ENCODE results near the gene POFUT1. TPM values are rescaled to one million over a fixed set of nuclear protein-coding genes. Genes with fewer than 3 reads are reported as not detected.

The POFUT1 gene
- total and polyA plus RNA-seq, 2 experiments from 2014 or later: 9.3 to 34.0 TPM

DNA sequence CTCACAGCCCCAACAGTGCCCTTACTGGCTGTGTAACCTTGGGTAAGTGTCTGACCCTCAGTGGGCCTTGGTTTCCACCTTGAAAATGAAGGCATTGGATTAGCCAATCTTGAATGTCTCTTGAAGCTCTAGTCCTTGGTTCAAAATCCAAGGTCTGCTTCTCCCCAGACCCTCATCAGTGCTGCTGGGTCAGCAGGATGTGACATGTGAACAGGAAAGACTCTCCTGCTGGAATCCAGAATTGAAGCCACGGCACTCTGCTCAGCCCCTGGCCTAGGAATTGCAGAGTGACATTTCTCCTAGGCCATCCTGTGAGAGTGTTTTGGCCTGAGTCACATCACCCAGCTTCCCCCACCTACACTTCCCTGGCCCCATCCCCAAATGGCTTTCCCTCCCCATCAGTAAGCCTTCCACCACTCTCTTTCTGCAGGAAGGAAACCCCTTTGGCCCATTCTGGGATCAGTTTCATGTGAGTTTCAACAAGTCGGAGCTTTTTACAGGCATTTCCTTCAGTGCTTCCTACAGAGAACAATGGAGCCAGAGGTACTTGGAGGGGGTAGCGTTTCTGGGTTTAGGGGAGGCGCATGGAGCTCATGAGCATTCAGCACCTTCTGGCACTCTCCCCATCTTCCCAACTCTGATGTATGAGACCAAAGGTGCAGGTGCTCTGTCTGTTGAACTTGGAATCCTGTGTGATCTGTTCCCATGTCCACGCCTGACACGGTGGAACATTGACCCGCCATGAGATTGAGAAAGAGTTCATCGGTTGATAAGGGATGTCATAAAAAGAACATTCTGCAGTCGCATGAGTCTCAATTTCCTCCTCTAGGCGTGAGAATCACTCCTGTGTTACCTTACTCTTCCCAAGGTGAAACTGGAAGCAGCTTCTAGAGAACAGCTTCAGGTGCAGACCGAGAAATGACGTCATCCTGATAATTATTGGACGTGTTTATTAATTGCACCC lies 8.8 kb downstream of the POFUT1 start:
- DNase-seq (ENCODE audit: low spot score) (no peak), ATAC-seq (no peak)
- Histone ChIP-seq H3K27ac (ENCODE audit: low read depth) (no peak overlapping the region), H3F3A (replicated peaks; ENCODE audit: low read depth) (peaks cover 19% of the 10 kb centered on the region; the same call in 1 of the 2 replicates), H3K4me3 (no peak overlapping the region), H3K27me3 (ENCODE audit: insufficient read depth) (no peaks in the 10 kb centered on the region), H4K20me1 (replicated peaks; ENCODE audit: insufficient read depth) (peaks cover 47% of the 10 kb centered on the region), H3K36me3 (ENCODE audit: insufficient read depth) (peaks cover 66% of the 10 kb centered on the region), H3K9me2 (ENCODE audit: insufficient read depth) (no peaks in the 10 kb centered on the region), H3K4me2 (no peak overlapping the region), H3K79me2 (replicated peaks; ENCODE audit: insufficient read depth) (peaks cover 10% of the 10 kb centered on the region), H3K4me1 (ENCODE audit: insufficient read depth) (no peaks in the 10 kb centered on the region), H2AFZ (no peak overlapping the region)
- no peaks in the 10 kb centered on the region for H3K27me3 Mint-ChIP-seq (ENCODE audit: insufficient read depth, low read depth, poor library complexity)
- H3K4me3 Mint-ChIP-seq: no peak overlapping the region
- H3K27ac Mint-ChIP-seq: no peak overlapping the region
- no peaks in the 10 kb centered on the region for H3K9me3 Mint-ChIP-seq
- TF ChIP-seq ZNF114 (CRISPR knock-in tag; IDR thresholded peaks at IDR 0.05): no peak
- TF ChIP-seq, protein P1, sequence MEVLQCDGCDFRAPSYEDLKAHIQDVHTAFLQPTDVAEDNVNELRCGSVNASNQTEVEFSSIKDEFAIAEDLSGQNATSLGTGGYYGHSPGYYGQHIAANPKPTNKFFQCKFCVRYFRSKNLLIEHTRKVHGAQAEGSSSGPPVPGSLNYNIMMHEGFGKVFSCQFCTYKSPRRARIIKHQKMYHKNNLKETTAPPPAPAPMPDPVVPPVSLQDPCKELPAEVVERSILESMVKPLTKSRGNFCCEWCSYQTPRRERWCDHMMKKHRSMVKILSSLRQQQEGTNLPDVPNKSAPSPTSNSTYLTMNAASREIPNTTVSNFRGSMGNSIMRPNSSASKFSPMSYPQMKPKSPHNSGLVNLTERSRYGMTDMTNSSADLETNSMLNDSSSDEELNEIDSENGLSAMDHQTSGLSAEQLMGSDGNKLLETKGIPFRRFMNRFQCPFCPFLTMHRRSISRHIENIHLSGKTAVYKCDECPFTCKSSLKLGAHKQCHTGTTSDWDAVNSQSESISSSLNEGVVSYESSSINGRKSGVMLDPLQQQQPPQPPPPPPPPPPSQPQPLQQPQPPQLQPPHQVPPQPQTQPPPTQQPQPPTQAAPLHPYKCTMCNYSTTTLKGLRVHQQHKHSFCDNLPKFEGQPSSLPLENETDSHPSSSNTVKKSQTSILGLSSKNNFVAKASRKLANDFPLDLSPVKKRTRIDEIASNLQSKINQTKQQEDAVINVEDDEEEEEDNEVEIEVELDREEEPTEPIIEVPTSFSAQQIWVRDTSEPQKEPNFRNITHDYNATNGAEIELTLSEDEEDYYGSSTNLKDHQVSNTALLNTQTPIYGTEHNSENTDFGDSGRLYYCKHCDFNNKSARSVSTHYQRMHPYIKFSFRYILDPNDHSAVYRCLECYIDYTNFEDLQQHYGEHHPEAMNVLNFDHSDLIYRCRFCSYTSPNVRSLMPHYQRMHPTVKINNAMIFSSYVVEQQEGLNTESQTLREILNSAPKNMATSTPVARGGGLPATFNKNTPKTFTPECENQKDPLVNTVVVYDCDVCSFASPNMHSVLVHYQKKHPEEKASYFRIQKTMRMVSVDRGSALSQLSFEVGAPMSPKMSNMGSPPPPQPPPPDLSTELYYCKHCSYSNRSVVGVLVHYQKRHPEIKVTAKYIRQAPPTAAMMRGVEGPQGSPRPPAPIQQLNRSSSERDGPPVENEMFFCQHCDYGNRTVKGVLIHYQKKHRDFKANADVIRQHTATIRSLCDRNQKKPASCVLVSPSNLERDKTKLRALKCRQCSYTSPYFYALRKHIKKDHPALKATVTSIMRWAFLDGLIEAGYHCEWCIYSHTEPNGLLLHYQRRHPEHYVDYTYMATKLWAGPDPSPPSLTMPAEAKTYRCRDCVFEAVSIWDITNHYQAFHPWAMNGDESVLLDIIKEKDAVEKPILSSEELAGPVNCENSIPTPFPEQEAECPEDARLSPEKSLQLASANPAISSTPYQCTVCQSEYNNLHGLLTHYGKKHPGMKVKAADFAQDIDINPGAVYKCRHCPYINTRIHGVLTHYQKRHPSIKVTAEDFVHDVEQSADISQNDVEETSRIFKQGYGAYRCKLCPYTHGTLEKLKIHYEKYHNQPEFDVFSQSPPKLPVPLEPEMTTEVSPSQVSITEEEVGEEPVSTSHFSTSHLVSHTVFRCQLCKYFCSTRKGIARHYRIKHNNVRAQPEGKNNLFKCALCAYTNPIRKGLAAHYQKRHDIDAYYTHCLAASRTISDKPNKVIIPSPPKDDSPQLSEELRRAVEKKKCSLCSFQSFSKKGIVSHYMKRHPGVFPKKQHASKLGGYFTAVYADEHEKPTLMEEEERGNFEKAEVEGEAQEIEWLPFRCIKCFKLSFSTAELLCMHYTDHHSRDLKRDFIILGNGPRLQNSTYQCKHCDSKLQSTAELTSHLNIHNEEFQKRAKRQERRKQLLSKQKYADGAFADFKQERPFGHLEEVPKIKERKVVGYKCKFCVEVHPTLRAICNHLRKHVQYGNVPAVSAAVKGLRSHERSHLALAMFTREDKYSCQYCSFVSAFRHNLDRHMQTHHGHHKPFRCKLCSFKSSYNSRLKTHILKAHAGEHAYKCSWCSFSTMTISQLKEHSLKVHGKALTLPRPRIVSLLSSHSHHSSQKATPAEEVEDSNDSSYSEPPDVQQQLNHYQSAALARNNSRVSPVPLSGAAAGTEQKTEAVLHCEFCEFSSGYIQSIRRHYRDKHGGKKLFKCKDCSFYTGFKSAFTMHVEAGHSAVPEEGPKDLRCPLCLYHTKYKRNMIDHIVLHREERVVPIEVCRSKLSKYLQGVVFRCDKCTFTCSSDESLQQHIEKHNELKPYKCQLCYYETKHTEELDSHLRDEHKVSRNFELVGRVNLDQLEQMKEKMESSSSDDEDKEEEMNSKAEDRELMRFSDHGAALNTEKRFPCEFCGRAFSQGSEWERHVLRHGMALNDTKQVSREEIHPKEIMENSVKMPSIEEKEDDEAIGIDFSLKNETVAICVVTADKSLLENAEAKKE (CRISPR knock-in tag; IDR thresholded peaks at IDR 0.05): no peak
- no peak for TF ChIP-seq STAT1 (IDR thresholded peaks at IDR 0.05; ENCODE audit: unreplicated experiment)
- no peak for TF ChIP-seq CREB1 (CRISPR knock-in tag; IDR thresholded peaks at IDR 0.05; ENCODE audit: low read depth)
- H3K4me1 Mint-ChIP-seq: no peaks in the 10 kb centered on the region
- peaks cover 62% of the 10 kb centered on the region for H3K36me3 Mint-ChIP-seq (ENCODE audit: low read depth)

Data from GM23338 (cell line).